HepG2 (cell line): Measurements from ENCODE around the gene CCS. TPM values are rescaled to one million over a fixed set of nuclear protein-coding genes. Genes with fewer than 3 reads are reported as not detected.

Experiments
- BCL6 ChIP-seq: IDR thresholded peaks from 2 replicates; pipeline ENCODE4 v1.6.1; 2016; ENCODE audit warnings: missing genetic modification reagents, missing compliant biosample characterization
- EP300 ChIP-seq, 3 experiments: sonication (generic) in 1 of 3; formaldehyde crosslinking in 1 of 3; IDR thresholded peaks; 2 replicates each; pipeline versions ENCODE4 v1.5.1 to v1.6.1; 2011 to 2020; ENCODE audit warnings: low read depth in 2 of 3, low read length in 2 of 3, borderline replicate concordance in 1 of 3, improper control_type of control experiment in 1 of 3, mild to moderate bottlenecking in 1 of 3, missing genetic modification reagents in 1 of 3, moderate library complexity in 1 of 3
- GABPA ChIP-seq, 2 experiments: IDR thresholded peaks; 2 replicates each; pipeline ENCODE4 v1.6.1; 2011 to 2016; ENCODE audit warnings: low read depth in 2 of 2, low read length in 1 of 2, missing biosample characterization in 1 of 2, missing genetic modification characterization in 1 of 2
- HOXA7 ChIP-seq: sonication (generic); formaldehyde crosslinking; IDR thresholded peaks from 2 replicates; pipeline ENCODE4 v1.8.1; 2022; ENCODE audit warnings: mild to moderate bottlenecking, missing genetic modification reagents, moderate library complexity
- MYNN ChIP-seq: sonication (generic); formaldehyde crosslinking; IDR thresholded peaks from 2 replicates; pipeline ENCODE4 v1.4.0; 2020; ENCODE audit warnings: mild to moderate bottlenecking, low read depth, missing genetic modification reagents
- POGZ ChIP-seq: sonication (generic); formaldehyde crosslinking; IDR thresholded peaks from 2 replicates; pipeline ENCODE4 v1.4.0; 2020; ENCODE audit warnings: mild to moderate bottlenecking, missing genetic modification reagents
- RCOR2 ChIP-seq: IDR thresholded peaks from 2 replicates; pipeline ENCODE4 v1.6.1; 2016; ENCODE audit warnings: missing biosample characterization, missing genetic modification reagents
- SALL2 ChIP-seq: sonication (generic); formaldehyde crosslinking; IDR thresholded peaks from 2 replicates; pipeline ENCODE4 v1.8.1; 2023; ENCODE audit warnings: mild to moderate bottlenecking, missing genetic modification reagents, inconsistent platforms
- ZBTB3 ChIP-seq: sonication (generic); formaldehyde crosslinking; IDR thresholded peaks from 2 replicates; pipeline ENCODE4 v1.4.0; 2020; ENCODE audit warnings: low read depth, mild to moderate bottlenecking, moderate library complexity, missing genetic modification reagents, borderline replicate concordance
- ZNF260 ChIP-seq: sonication (generic); formaldehyde crosslinking; IDR thresholded peaks from 2 replicates; pipeline ENCODE4 v1.4.0; 2020; ENCODE audit warnings: missing genetic modification reagents, low read depth, mild to moderate bottlenecking, borderline replicate concordance
- ZNF549 ChIP-seq: sonication (generic); formaldehyde crosslinking; IDR thresholded peaks from 2 replicates; pipeline ENCODE4 v1.5.0; 2020; ENCODE audit warnings: missing genetic modification reagents
- ZNF616 ChIP-seq: sonication (generic); formaldehyde crosslinking; IDR thresholded peaks from 2 replicates; pipeline ENCODE4 v1.5.0; 2020; ENCODE audit warnings: low read depth, mild to moderate bottlenecking, missing genetic modification reagents
- ZNF7 ChIP-seq: IDR thresholded peaks from 2 replicates; pipeline ENCODE4 v1.6.1; 2016; ENCODE audit warnings: missing biosample characterization, missing genetic modification reagents
- ZNF773 ChIP-seq: sonication (generic); formaldehyde crosslinking; IDR thresholded peaks from 2 replicates; pipeline ENCODE4 v1.4.0; 2020; ENCODE audit warnings: missing genetic modification reagents, borderline replicate concordance
- ZSCAN21 ChIP-seq: sonication (generic); formaldehyde crosslinking; IDR thresholded peaks from 2 replicates; pipeline ENCODE4 v1.8.0; 2022; ENCODE audit warnings: mild to moderate bottlenecking, missing genetic modification reagents, moderate library complexity, borderline replicate concordance
- polyA plus RNA-seq, 8 experiments: library from polyadenylated mRNA; depleted of rRNA in 3 of 8; stranded (reverse) in 7 of 8; unstranded in 1 of 8; fragments of >200 nt; fragmentation: Illumina TruSeq in 4 of 8; extraction: Trizol in 4 of 8; gene quantifications; 2 replicates each; pipeline versions ENCODE4 v1.2.1 to v1.2.3, GENCODE V29; 2011 to 2016; ENCODE audit warnings: low read depth in 4 of 8, missing spikeins in 1 of 8, mixed read lengths in 1 of 8; ENCODE audit not compliant: insufficient read depth in 1 of 8
- total RNA-seq, 5 experiments: library from RNA; depleted of rRNA; stranded (reverse); fragments of >200 nt; fragmentation: Illumina TruSeq; extraction: Trizol; gene quantifications; 2 replicates each; pipeline ENCODE4 v1.2.3, GENCODE V29; 2016; ENCODE audit warnings: low read depth in 1 of 5
- TF ChIP-seq, protein P1 (sequence below): sonication (generic); formaldehyde crosslinking; IDR thresholded peaks from 2 replicates; pipeline ENCODE4 v1.5.1; 2020; ENCODE audit warnings: mild to moderate bottlenecking, missing genetic modification reagents, borderline replicate concordance
- TF ChIP-seq, protein P2 (sequence below): sonication (generic); formaldehyde crosslinking; conservative IDR thresholded peaks from 2 replicates; pipeline ENCODE4 v1.8.0; 2022; ENCODE audit warnings: missing genetic modification reagents

Gene CCS
- total and polyA plus RNA-seq, 2 of the 13 experiments (the other 11 are each of a cell fraction or from before 2014, with no cell fraction given) = 25.4 to 44.6 TPM

DNA sequence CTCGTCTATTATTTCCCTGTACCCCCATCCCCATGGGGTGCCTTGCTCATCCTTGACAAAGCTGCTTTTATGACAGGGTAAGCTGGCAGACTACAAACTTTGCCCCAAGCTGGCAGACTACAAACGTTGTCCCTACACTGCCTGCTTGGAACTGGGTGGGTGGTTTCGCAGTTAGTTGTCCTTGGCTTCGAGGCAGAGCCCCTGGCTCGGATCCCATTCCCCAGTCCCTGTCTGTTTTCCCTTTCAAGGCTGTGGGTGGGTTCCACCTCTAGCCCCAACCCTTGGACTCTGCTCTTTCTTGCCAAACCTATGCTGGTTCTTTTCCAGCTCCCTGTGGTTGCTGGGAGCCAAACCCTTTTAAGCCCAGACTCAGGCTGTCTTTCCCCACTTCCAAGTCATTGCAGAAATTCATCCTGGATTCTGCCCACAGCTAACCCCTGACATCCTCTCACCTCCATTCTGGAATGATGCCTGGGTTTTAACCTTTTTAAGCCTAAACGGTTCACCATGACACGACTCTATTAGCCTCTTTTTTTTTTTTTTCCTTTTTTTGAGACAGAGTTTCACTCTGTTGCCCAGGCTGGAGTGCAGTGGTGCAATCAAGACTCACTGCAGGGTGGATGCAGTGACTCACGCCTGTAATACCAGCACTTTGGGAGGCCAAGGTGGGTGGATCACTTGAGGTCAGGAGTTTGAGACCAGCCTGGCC lies 14.3 kb downstream of the CCS start (continued):
- TF ChIP-seq, protein P1, sequence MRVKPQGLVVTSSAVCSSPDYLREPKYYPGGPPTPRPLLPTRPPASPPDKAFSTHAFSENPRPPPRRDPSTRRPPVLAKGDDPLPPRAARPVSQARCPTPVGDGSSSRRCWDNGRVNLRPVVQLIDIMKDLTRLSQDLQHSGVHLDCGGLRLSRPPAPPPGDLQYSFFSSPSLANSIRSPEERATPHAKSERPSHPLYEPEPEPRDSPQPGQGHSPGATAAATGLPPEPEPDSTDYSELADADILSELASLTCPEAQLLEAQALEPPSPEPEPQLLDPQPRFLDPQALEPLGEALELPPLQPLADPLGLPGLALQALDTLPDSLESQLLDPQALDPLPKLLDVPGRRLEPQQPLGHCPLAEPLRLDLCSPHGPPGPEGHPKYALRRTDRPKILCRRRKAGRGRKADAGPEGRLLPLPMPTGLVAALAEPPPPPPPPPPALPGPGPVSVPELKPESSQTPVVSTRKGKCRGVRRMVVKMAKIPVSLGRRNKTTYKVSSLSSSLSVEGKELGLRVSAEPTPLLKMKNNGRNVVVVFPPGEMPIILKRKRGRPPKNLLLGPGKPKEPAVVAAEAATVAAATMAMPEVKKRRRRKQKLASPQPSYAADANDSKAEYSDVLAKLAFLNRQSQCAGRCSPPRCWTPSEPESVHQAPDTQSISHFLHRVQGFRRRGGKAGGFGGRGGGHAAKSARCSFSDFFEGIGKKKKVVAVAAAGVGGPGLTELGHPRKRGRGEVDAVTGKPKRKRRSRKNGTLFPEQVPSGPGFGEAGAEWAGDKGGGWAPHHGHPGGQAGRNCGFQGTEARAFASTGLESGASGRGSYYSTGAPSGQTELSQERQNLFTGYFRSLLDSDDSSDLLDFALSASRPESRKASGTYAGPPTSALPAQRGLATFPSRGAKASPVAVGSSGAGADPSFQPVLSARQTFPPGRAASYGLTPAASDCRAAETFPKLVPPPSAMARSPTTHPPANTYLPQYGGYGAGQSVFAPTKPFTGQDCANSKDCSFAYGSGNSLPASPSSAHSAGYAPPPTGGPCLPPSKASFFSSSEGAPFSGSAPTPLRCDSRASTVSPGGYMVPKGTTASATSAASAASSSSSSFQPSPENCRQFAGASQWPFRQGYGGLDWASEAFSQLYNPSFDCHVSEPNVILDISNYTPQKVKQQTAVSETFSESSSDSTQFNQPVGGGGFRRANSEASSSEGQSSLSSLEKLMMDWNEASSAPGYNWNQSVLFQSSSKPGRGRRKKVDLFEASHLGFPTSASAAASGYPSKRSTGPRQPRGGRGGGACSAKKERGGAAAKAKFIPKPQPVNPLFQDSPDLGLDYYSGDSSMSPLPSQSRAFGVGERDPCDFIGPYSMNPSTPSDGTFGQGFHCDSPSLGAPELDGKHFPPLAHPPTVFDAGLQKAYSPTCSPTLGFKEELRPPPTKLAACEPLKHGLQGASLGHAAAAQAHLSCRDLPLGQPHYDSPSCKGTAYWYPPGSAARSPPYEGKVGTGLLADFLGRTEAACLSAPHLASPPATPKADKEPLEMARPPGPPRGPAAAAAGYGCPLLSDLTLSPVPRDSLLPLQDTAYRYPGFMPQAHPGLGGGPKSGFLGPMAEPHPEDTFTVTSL (CRISPR knock-in tag) = no peak
- TF ChIP-seq, protein P2, sequence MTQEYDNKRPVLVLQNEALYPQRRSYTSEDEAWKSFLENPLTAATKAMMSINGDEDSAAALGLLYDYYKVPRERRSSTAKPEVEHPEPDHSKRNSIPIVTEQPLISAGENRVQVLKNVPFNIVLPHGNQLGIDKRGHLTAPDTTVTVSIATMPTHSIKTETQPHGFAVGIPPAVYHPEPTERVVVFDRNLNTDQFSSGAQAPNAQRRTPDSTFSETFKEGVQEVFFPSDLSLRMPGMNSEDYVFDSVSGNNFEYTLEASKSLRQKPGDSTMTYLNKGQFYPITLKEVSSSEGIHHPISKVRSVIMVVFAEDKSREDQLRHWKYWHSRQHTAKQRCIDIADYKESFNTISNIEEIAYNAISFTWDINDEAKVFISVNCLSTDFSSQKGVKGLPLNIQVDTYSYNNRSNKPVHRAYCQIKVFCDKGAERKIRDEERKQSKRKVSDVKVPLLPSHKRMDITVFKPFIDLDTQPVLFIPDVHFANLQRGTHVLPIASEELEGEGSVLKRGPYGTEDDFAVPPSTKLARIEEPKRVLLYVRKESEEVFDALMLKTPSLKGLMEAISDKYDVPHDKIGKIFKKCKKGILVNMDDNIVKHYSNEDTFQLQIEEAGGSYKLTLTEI (CRISPR knock-in tag) = no peak
- TF ChIP-seq EP300 (IDR thresholded peaks at IDR 0.05; ENCODE audit: low read depth in 2 of 2, low read length in 2 of 2) = peak in 1 of 2 experiments; percentile 54; a peak in 1 of 4 replicates
- TF ChIP-seq EP300 (CRISPR knock-in tag; IDR thresholded peaks at IDR 0.05; ENCODE audit: borderline replicate concordance) = no peak
- TF ChIP-seq ZNF549 = no peak
- TF ChIP-seq ZSCAN21 (CRISPR knock-in tag) = no peak
- TF ChIP-seq ZNF616 (CRISPR knock-in tag) = no peak
- 0 out of 2 replicates have a peak, but pooled peaks have one; percentile 26 for TF ChIP-seq POGZ
- no peak for TF ChIP-seq RCOR2 (CRISPR knock-in tag)
- no peak for TF ChIP-seq ZNF7
- no peak for TF ChIP-seq ZBTB3 (CRISPR knock-in tag)
- TF ChIP-seq HOXA7 (CRISPR knock-in tag) = no peak
- no peak for TF ChIP-seq MYNN (CRISPR knock-in tag)
- no peak for TF ChIP-seq ZNF773 (CRISPR knock-in tag)
- no peak for TF ChIP-seq GABPA (IDR thresholded peaks at IDR 0.05; ENCODE audit: low read depth, low read length)
- no peak for TF ChIP-seq GABPA (CRISPR knock-in tag; IDR thresholded peaks at IDR 0.05; ENCODE audit: low read depth)
- TF ChIP-seq SALL2 (CRISPR knock-in tag) = no peak
- TF ChIP-seq ZNF260 (CRISPR knock-in tag) = no peak
- no peak; the same call in 1 of the 2 replicates for TF ChIP-seq BCL6
